NCI-H1105 treated with DMSO at 0.1 percent for 48 hours (cell line): ENCODE measurements around the gene NADK.
"Not testable (repeated sequence)": the region's sequence is repeated elsewhere in the genome, so short reads cannot be mapped to it uniquely, and the experiment has no call there.

ENCODE experiments used
- DNase-seq: peaks from one replicate; lab custom pipeline; 2025; lab: John Stamatoyannopoulos, UW

The NADK gene

DNA sequence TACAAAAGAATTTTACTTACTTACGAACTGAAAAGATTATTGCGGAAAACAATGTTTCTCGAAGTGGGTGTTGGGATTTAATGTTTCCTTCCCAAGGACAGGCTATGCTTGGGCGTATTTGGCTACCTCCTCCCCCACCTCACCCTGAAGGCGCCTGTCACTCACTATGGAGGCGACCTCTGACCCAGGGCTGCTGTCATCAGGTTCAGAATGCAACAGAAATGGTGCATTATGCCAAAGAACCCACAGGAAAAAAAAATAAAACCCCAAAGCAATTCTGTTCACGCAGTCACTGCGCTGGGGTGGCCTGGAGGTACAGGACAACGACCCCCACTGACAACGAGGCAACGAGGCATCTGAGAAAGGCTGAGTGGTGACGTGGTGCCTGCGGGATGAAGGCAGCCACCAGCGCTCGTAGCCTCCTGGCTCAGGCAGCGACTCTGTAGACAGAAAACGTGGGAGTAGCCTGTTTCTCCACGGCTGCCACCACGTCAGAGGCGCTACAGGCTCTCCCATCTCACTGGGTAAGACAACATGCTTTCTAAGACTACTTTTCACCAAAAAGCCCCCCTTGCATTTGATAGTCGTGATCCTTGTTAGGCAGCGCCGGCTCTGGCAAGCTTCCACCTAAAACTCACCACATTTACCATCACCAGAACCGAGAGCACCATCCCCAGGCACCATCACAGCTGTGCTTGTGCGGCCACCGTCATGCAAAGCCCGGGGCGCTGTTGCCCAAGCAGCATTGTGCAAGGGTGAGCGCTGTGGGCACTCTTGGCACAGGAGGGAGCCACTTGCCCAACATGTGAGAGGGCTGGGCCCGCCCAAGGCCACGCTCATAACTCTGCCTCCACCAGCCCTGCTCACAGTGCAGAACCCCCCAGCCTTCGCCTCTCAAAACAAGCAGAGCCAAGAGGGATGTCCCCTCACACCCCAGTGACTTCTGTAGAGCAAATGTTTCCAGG, 14.3 kb downstream of the NADK start:
- DNase-seq, result no peak

GRCh38 chr1:1761504-1762376, 16.5 kb downstream of the NADK start:
- no peak for DNase-seq

DNA sequence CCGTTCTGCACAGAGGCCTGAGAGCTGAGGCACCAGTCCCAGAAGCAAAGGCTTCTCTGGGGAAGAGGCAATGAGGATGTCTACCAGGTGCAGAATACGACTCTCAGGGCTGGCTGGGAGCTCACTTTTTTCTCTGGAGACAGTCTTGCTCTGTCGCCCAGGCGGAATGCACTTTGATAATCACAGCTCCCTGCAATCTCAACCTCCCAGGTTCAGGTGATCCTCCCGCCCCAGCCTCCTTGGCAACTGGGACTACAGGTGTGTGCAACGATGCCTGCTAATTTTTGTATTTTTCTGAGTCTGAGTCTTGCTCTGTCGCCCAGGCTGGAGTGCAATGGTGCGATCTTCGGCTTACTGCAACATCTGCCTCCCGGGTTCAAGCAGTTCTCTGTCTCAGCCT, 17.6 kb downstream of the NADK start:
- DNase-seq, result no peak

DNA sequence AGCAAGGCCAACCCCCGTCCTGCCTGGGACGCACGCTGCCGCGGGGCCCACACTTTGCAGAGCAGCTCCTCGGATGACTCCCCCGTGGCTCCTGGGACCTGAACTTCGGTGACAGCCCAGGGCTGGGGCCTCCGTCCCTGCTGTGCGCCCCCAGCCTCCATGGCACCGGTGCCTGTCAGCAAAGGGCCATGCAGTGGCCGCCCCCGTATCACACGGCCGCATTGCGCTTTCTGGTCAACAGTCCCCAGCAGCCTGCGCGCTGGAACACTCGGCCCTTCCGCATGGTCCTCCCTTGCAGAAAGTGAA, 18.0 kb downstream of the NADK start:
- no peak for DNase-seq

GRCh38 chr1:1759456-1760344, 18.6 kb downstream of the NADK start:
- no peak for DNase-seq

- DNase-seq, result no peak
Observed at GRCh38 chr1:1758692-1759455, 19.4 kb downstream of the NADK start.

DNA sequence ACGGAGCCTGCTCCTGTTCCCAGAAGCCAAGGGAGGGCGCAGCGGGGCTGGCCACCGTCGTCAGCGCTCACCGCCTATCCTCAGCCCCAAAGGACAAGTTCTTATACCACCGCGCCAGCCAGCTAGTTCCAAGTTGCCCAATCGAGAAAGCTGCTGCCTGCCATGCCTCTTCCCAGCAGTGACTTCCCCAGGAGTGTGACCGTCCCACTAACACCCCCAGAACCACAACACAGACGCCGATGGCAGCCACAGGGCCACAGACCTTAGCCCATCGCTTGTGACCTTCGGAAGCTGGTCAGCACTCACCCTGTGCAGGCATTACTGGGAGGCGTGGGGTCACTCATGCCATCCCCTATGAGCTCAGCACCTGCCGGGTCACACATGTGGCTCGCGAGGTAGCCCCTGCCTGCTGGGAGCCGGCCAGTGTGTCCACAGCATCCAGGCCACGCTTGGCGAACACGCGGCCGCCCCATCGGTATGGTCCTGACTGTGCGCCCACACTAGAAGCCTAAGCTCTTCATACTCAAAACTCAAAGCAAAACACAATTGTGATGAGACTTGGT, 20.1 kb downstream of the NADK start:
- no peak for DNase-seq

- no peak for DNase-seq
Observed at GRCh38 chr1:1757422-1758058, 20.7 kb downstream of the NADK start.

GRCh38 chr1:1756661-1757421, 21.4 kb downstream of the NADK start:
- DNase-seq, result no peak

- no peak for DNase-seq
Observed at GRCh38 chr1:1755852-1756251, 22.4 kb downstream of the NADK start.

GRCh38 chr1:1755426-1755825, 22.8 kb downstream of the NADK start:
- DNase-seq, result no peak

DNA sequence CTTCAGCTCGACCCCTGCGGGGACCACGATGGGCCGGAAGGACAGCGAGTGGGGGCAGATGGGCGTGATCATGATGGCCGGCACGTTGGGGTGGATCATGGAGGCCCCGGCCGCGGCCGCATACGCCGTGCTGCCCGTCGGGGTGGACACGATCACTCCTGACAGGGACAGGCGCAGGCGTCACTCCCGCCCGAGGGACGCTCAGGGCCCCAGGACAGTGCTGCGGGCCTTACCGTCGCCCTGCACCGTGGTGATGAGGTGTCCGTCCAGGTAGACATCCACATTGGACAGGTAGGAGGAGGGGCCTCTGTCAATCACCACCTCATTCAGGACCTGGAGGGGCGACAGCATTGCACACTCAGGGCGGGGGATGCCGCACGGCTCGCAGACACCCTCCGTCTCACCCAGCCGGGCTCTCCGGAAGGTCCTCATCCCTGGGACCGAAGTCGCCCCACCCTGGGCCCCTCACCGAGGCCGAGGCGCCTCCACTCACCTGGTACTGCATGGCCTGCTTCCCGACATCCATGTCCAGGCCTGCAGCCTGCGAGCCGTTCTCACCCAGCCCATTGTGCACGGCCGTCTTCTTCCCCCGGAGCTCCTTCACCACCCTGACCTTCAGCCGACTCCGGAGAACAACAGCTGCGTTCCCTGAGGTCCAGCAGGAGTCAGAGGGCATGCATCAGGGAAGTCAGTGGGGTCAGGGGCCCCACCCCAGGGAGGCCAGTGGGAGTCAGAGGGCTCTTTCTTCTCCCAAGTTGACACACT, 24.0 kb downstream of the NADK start:
- DNase-seq, result no peak

- no peak for DNase-seq
Observed at GRCh38 chr1:1753607-1754005, 24.7 kb downstream of the NADK start.

GRCh38 chr1:1752636-1753606, 25.3 kb downstream of the NADK start:
- DNase-seq, result no peak

DNA sequence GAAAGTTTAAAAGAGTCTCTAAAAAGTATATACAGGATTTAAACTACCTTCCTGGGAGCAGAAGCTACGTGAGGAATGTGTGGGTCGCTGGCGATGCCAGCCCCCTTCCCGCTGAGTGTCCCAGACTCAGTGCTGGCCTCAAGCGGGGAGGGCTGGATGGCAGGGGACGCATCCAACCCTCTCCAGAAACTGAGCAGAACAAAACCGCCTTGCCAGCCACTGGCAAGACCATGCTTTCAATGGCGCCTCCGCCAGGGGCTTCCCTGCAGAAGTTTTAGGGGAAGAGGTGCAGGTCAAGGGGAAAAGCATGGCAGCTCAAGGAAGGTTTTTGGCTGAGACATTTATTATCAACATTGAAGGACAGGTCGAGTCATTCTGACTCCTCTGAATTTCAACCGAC, 26.1 kb downstream of the NADK start:
- DNase-seq, result no peak

- DNase-seq, result not testable (repeated sequence)
Observed at GRCh38 chr1:1749941-1750340, 28.3 kb downstream of the NADK start.

GRCh38 chr1:1748686-1749321, 29.5 kb downstream of the NADK start:
- no peak for DNase-seq
